K562 (cell line): ENCODE results near the gene THSD8. TPM values are rescaled to one million over a fixed set of nuclear protein-coding genes. Genes with fewer than 3 reads are reported as not detected.

Source experiments
- ARHGAP35 ChIP-seq: fragments of 450-650 bp; IDR thresholded peaks from 2 replicates; pipeline ENCODE4 v1.6.1; 2018; ENCODE audit not compliant: partially characterized antibody
- CHD4 ChIP-seq: fragments of 200-600 bp; sonication (generic); IDR thresholded peaks from 3 replicates; pipeline ENCODE4 v1.6.1; 2012; ENCODE audit warnings: low read depth, mild to moderate bottlenecking, mixed read lengths, low read length, inconsistent platforms; ENCODE audit not compliant: insufficient read depth, insufficient replicate concordance, poor library complexity, severe bottlenecking
- ESRRB ChIP-seq: fragments of 250-450 bp; sonication (Bioruptor Pico); IDR thresholded peaks from 2 replicates; pipeline ENCODE4 v1.5.0; 2020; ENCODE audit warnings: mild to moderate bottlenecking, moderate library complexity, borderline replicate concordance
- ETV6 ChIP-seq, 3 experiments: fragments of 150-350 bp in 1 of 3; sonication (generic) in 1 of 3; formaldehyde crosslinking in 1 of 3; IDR thresholded peaks; 2 replicates each; pipeline versions ENCODE4 v1.6.1 to v1.8.0; 2014 to 2022; ENCODE audit warnings: borderline replicate concordance in 2 of 3, low read depth in 2 of 3, antibody characterized with exemption in 1 of 3, low read length in 1 of 3, mild to moderate bottlenecking in 1 of 3, missing genetic modification reagents in 1 of 3
- FOXJ2 ChIP-seq: fragments of 200-800 bp; sonication (Bioruptor generic); IDR thresholded peaks from 2 replicates; pipeline ENCODE4 v1.6.1; 2016; ENCODE audit warnings: missing genetic modification characterization, missing compliant biosample characterization
- FOXJ3 ChIP-seq: sonication (generic); formaldehyde crosslinking; IDR thresholded peaks from 2 replicates; pipeline ENCODE4 v1.4.0; 2020; ENCODE audit warnings: mild to moderate bottlenecking, missing genetic modification reagents
- FOXM1 ChIP-seq, 2 experiments: fragments of 450-650 bp in 1 of 2; sonication (generic) in 1 of 2; formaldehyde crosslinking in 1 of 2; IDR thresholded peaks; 2 replicates each; pipeline versions ENCODE4 v1.6.1 to v1.9.0; 2017 to 2022; ENCODE audit warnings: low read depth in 2 of 2, mild to moderate bottlenecking in 2 of 2, missing genetic modification reagents in 1 of 2, moderate library complexity in 1 of 2
- HDAC3 ChIP-seq: fragments of 450-650 bp; IDR thresholded peaks from 2 replicates; pipeline ENCODE4 v1.6.1; 2018; ENCODE audit warnings: borderline replicate concordance, mild to moderate bottlenecking, moderate library complexity; ENCODE audit not compliant: partially characterized antibody
- MCM2 ChIP-seq: fragments of 450-650 bp; IDR thresholded peaks from 2 replicates; pipeline ENCODE4 v1.6.1; 2017; ENCODE audit warnings: low read depth, mild to moderate bottlenecking
- MEF2D ChIP-seq: conservative IDR thresholded peaks from 2 replicates; pipeline ENCODE4 v1.6.1; 2016; ENCODE audit warnings: low read depth, missing genetic modification characterization, missing compliant biosample characterization
- MYNN ChIP-seq, 2 experiments: sonication (generic); formaldehyde crosslinking in 1 of 2; IDR thresholded peaks; 2 replicates each; pipeline versions ENCODE4 v1.5.0 to v1.6.1; 2016 to 2020; ENCODE audit warnings: antibody characterized with exemption in 1 of 2, missing genetic modification reagents in 1 of 2
- NCOA6 ChIP-seq: fragments of 450-650 bp; IDR thresholded peaks from 2 replicates; pipeline ENCODE4 v1.6.1; 2017; ENCODE audit warnings: mild to moderate bottlenecking
- SREBF2 ChIP-seq: sonication (generic); formaldehyde crosslinking; IDR thresholded peaks from 2 replicates; pipeline ENCODE4 v1.4.0; 2020; ENCODE audit warnings: mild to moderate bottlenecking, missing genetic modification reagents
- TCF7 ChIP-seq: sonication (generic); IDR thresholded peaks from 2 replicates; pipeline ENCODE4 v1.6.1; 2016; ENCODE audit warnings: antibody characterized with exemption, borderline replicate concordance
- ZNF253 ChIP-seq: fragments of 250-450 bp; sonication (Bioruptor Pico); conservative IDR thresholded peaks from 2 replicates; pipeline ENCODE4 v1.6.1; 2021; ENCODE audit warnings: mild to moderate bottlenecking
- ZNF324 ChIP-seq: fragments of 250-450 bp; sonication (Bioruptor Pico); IDR thresholded peaks from 2 replicates; pipeline ENCODE4 v1.4.0; 2020; ENCODE audit warnings: mild to moderate bottlenecking
- ZNF41 ChIP-seq: fragments of 250-450 bp; sonication (Bioruptor Pico); conservative IDR thresholded peaks from 2 replicates; pipeline ENCODE4 v1.4.0; 2020; ENCODE audit warnings: mild to moderate bottlenecking
- ZNF551 ChIP-seq: fragments of 250-450 bp; sonication (Bioruptor Pico); IDR thresholded peaks from 2 replicates; pipeline ENCODE4 v1.5.0; 2021; ENCODE audit warnings: mild to moderate bottlenecking, moderate library complexity
- ZNF695 ChIP-seq: fragments of 450-650 bp; formaldehyde crosslinking; IDR thresholded peaks from 2 replicates; pipeline ENCODE4 v1.4.0; 2020; ENCODE audit warnings: mild to moderate bottlenecking, moderate library complexity
- ZNF785 ChIP-seq: fragments of 250-450 bp; sonication (Bioruptor Pico); IDR thresholded peaks from 2 replicates; pipeline ENCODE4 v1.4.0; 2020; ENCODE audit warnings: mild to moderate bottlenecking
- ZNF830 ChIP-seq: fragments of 250-450 bp; sonication (Bioruptor Pico); IDR thresholded peaks from 2 replicates; pipeline ENCODE4 v1.5.0; 2021; ENCODE audit warnings: mild to moderate bottlenecking
- polyA plus RNA-seq, 8 experiments: library from polyadenylated mRNA; depleted of rRNA in 4 of 8; stranded (reverse) in 5 of 8; unstranded in 3 of 8; fragments of >200 nt; fragmentation: Nextera tagmentation in 2 of 8; fragmentation: Illumina TruSeq in 1 of 8; extraction: Ambion mirVana in 2 of 8; extraction: Trizol in 1 of 8; gene quantifications; 2 replicates each; pipeline versions ENCODE4 v1.2.1 to v1.2.3, GENCODE V29; 2011 to 2014; ENCODE audit warnings: inconsistent platforms in 1 of 8, missing spikeins in 1 of 8
- total RNA-seq, 7 experiments: library from RNA; depleted of rRNA in 6 of 7; stranded (reverse); fragments of >200 nt in 6 of 7; fragmentation: Illumina TruSeq in 2 of 7; extraction: Trizol in 2 of 7; gene quantifications; 2 replicates each; pipeline versions ENCODE4 v1.2.1 to v1.2.3, GENCODE V29; 2011 to 2021; ENCODE audit warnings: low replicate concordance in 1 of 7
- TF ChIP-seq, protein P1 (sequence below): sonication (generic); formaldehyde crosslinking; IDR thresholded peaks from 2 replicates; pipeline ENCODE4 v1.8.1; 2023; ENCODE audit warnings: mild to moderate bottlenecking, missing genetic modification reagents
- TF ChIP-seq, protein P2 (sequence below): fragments of 250-450 bp; sonication (Bioruptor Pico); IDR thresholded peaks from 2 replicates; pipeline ENCODE4 v1.8.0; 2021; ENCODE audit warnings: moderate library complexity, mild to moderate bottlenecking, inconsistent platforms
- TF ChIP-seq, protein P3 (sequence below): fragments of 250-450 bp; sonication (Bioruptor Pico); IDR thresholded peaks from 2 replicates; pipeline ENCODE4 v1.5.0; 2022; ENCODE audit warnings: mild to moderate bottlenecking

The THSD8 gene
- total and polyA plus RNA-seq, 9 of the 15 experiments (the other 6 are each of a cell fraction or from before 2014, with no cell fraction given) = 8.4 to 42.4 (median 19.9) TPM; not detected in 2

DNA sequence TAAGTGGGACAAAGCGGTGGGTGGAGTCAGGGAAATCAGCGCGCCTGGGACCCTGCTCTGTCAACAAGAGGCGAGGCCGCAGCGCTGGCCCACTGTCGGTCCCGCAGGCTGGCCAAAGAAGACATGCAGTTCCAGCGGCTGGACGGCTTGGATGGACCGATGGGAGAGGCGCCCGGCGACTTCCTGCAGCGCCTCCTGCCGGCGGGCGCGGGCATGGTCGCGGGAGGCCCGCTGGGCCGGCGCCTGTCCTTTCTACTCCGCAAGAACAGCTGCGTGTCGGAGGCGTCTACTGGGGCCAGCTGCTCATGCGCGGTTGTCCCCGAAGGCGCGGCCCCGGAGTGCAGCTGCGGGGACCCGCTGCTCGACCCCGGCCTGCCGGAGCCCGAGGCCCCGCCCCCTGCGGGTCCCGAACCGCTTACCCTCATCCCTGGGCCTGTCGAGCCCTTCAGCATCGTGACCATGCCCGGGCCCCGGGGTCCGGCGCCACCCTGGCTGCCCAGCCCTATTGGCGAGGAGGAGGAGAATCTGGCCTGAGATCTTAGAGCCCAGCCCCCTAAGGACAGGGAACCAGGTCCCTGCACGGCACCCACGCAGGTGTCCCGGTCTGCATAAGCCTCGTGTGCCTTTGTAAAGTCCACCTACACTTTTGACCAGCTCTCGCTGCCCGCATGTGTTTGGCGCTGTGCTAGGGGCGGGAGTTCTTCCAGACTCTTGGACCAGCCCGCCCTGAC, 44.2 kb upstream of the THSD8 start (continued):
- TF ChIP-seq ZNF785 (CRISPR knock-in tag) = no peak
- TF ChIP-seq FOXJ2 = no peak
- no peak for TF ChIP-seq ZNF324 (CRISPR knock-in tag)
- no peak for TF ChIP-seq ARHGAP35
- no peak for TF ChIP-seq FOXJ3 (CRISPR knock-in tag)
- no peak for TF ChIP-seq ETV6 (IDR thresholded peaks at IDR 0.05; ENCODE audit: borderline replicate concordance in 1 of 2, low read depth in 2 of 2, low read length in 1 of 2)
- TF ChIP-seq ETV6 (CRISPR knock-in tag; IDR thresholded peaks at IDR 0.05; ENCODE audit: borderline replicate concordance) = no peak
- no peak for TF ChIP-seq ZNF41 (CRISPR knock-in tag)
- TF ChIP-seq, protein P1, sequence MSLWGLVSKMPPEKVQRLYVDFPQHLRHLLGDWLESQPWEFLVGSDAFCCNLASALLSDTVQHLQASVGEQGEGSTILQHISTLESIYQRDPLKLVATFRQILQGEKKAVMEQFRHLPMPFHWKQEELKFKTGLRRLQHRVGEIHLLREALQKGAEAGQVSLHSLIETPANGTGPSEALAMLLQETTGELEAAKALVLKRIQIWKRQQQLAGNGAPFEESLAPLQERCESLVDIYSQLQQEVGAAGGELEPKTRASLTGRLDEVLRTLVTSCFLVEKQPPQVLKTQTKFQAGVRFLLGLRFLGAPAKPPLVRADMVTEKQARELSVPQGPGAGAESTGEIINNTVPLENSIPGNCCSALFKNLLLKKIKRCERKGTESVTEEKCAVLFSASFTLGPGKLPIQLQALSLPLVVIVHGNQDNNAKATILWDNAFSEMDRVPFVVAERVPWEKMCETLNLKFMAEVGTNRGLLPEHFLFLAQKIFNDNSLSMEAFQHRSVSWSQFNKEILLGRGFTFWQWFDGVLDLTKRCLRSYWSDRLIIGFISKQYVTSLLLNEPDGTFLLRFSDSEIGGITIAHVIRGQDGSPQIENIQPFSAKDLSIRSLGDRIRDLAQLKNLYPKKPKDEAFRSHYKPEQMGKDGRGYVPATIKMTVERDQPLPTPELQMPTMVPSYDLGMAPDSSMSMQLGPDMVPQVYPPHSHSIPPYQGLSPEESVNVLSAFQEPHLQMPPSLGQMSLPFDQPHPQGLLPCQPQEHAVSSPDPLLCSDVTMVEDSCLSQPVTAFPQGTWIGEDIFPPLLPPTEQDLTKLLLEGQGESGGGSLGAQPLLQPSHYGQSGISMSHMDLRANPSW (CRISPR knock-in tag) = no peak
- no peak for TF ChIP-seq ZNF830 (CRISPR knock-in tag)
- no peak for TF ChIP-seq ZNF695 (CRISPR knock-in tag)
- no peak for TF ChIP-seq ZNF551 (CRISPR knock-in tag)
- no peak for TF ChIP-seq HDAC3
- no peak for TF ChIP-seq ESRRB
- no peak for TF ChIP-seq MYNN (IDR thresholded peaks at IDR 0.05)
- no peak for TF ChIP-seq MYNN (CRISPR knock-in tag; IDR thresholded peaks at IDR 0.05)
- TF ChIP-seq, protein P2, sequence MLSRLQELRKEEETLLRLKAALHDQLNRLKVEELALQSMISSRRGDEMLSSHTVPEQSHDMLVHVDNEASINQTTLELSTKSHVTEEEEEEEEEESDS (CRISPR knock-in tag) = no peak
- no peak for TF ChIP-seq FOXM1 (IDR thresholded peaks at IDR 0.05; ENCODE audit: low read depth)
- no peak for TF ChIP-seq FOXM1 (CRISPR knock-in tag; IDR thresholded peaks at IDR 0.05; ENCODE audit: low read depth)
- no peak for TF ChIP-seq SREBF2 (CRISPR knock-in tag)
- TF ChIP-seq CHD4 = no peak
- no peak for TF ChIP-seq ZNF253
- TF ChIP-seq MEF2D = no peak
- TF ChIP-seq, protein P3, sequence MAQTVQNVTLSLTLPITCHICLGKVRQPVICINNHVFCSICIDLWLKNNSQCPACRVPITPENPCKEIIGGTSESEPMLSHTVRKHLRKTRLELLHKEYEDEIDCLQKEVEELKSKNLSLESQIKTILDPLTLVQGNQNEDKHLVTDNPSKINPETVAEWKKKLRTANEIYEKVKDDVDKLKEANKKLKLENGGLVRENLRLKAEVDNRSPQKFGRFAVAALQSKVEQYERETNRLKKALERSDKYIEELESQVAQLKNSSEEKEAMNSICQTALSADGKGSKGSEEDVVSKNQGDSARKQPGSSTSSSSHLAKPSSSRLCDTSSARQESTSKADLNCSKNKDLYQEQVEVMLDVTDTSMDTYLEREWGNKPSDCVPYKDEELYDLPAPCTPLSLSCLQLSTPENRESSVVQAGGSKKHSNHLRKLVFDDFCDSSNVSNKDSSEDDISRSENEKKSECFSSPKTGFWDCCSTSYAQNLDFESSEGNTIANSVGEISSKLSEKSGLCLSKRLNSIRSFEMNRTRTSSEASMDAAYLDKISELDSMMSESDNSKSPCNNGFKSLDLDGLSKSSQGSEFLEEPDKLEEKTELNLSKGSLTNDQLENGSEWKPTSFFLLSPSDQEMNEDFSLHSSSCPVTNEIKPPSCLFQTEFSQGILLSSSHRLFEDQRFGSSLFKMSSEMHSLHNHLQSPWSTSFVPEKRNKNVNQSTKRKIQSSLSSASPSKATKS (CRISPR knock-in tag) = no peak
- peak; percentile 74 for TF ChIP-seq NCOA6
- no peak for TF ChIP-seq MCM2
- no peak for TF ChIP-seq TCF7
